ENCODE results near the gene TRIM17.

TRIM17 gene

GRCh38 chr1:228376651-228377631, 39.7 kb downstream of the TRIM17 start:
- peak; percentile 14 for DNase-seq

- DNase-seq: no peak
Measured at GRCh38 chr1:228376262-228376628, 40.4 kb downstream of the TRIM17 start.

DNA sequence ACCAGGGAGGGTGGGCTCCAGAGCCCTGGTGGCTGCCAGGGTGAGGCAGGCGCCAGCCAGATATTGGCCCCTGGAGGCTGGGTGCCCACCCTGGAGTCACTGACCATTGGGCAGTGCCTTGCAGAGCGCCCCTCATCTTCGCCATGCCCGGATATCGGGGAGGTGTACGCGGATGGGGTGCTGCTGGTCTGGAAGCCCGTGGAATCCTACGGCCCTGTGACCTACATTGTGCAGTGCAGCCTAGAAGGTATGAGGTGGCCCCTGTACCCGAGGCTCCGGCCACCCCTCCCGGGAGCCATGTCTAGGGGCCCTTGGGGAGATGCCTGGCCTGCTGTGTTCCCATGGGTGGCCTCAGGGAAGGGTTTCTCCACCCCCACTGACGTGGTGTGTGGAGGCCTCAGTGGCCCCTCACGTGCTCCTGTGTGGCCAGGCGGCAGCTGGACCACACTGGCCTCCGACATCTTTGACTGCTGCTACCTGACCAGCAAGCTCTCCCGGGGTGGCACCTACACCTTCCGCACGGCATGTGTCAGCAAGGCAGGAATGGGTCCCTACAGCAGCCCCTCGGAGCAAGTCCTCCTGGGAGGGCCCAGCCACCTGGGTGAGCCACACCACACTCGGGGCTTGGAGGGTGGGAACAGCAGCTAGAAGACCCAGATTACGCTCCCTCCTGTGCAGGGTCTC, 40.9 kb downstream of the TRIM17 start:
- DNase-seq: peak; percentile 15

- DNase-seq: peak; percentile 13
Measured at GRCh38 chr1:228374711-228375577, 41.7 kb downstream of the TRIM17 start.

DNA sequence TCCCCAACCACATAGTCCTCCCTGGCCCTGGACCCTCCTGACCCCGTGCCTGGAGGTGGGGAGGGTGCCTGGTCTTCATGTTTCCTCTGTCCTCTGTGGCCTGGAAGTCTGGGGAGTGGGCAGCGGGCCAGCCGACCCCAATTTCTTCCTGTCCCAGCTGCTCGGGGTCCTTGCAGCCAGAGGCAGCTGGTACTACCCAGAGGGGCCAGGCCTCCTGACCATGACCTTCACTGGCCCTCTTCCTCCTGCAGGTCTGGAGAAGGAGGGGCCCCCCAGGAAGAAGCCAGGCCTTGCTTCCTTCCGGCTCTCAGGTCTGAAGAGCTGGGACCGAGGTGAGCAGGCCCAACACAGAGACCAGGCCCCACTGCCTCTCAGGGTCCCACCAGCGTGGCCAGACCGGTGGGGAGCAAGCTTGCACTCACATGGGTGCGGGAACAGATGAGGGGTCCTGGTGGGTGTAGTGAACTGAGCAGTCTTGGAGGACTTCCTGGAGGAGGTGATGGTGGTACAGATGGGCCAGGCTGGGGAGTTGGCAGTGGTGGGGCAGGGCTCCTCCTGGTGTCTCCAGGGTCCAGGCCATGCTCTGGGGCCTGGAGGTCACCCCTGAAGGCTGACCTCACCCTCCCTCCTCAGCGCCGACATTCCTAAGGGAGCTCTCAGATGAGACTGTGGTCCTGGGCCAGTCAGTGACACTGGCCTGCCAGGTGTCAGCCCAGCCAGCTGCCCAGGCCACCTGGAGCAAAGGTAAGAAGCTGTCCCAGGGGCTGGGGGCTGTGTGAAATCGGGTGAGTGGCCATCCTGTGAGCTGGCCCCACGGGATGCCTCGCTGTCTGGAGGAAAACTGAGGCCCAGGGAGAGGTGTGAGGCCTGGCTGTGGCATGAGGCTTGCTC, 42.7 kb downstream of the TRIM17 start:
- peak; percentile 13 for DNase-seq

- peak; percentile 11 for DNase-seq
Measured at GRCh38 chr1:228373004-228373680, 43.5 kb downstream of the TRIM17 start.

GRCh38 chr1:228372183-228373003, 44.3 kb downstream of the TRIM17 start:
- DNase-seq: peak; percentile 7

DNA sequence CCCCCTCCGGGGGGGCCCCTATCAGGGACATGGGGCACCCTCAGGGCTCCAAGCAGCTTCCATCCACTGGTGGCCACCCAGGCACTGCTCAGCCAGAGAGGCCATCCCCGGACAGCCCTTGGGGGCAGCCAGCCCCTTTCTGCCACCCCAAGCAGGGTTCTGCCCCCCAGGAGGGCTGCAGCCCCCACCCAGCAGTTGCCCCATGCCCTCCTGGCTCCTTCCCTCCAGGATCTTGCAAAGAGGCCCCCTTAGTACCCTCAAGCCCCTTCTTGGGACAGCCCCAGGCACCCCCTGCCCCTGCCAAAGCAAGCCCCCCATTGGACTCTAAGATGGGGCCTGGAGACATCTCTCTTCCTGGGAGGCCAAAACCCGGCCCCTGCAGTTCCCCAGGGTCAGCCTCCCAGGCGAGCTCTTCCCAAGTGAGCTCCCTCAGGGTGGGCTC, 44.9 kb downstream of the TRIM17 start:
- DNase-seq: no peak

- peak; percentile 13 for DNase-seq
Measured at GRCh38 chr1:228370941-228371740, 45.5 kb downstream of the TRIM17 start.

GRCh38 chr1:228370439-228370940, 46.2 kb downstream of the TRIM17 start:
- no peak for DNase-seq

DNA sequence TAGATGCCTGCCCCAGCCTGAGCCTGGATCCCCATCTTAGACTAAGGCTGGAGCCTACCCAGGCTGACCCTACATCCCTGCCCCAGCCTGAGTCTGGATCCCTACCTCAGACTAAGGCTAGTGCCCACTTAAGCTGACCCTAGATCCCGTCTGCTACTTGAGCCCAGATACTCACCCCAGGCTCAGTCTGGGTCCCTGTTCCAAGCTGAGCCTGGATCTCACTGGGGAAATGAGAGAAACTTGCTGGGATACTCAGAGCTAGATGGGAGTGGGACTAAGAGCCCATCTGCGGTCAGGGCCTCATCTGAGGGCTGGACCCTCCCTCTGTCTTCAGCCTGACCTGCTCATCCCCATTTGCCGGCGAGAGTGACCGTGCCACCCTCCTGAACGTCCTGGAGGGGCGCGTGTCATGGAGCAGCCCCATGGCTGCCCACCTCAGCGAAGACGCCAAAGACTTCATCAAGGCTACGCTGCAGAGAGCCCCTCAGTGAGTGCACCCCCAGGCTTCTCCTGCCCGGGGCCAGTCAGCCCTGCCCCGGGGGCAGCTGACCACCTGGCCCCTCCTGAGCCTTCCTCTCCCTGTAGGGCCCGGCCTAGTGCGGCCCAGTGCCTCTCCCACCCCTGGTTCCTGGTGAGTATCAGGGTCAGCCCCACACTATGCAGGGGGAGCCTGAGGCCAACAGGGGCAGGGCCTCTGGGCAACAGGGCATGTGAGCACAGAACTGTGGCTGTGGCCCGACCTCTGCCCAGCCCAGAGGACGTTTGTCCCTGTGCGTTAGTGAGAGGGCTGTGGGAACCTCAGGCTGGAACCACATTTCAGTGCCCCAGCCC, 46.8 kb downstream of the TRIM17 start:
- no peak for DNase-seq

DNA sequence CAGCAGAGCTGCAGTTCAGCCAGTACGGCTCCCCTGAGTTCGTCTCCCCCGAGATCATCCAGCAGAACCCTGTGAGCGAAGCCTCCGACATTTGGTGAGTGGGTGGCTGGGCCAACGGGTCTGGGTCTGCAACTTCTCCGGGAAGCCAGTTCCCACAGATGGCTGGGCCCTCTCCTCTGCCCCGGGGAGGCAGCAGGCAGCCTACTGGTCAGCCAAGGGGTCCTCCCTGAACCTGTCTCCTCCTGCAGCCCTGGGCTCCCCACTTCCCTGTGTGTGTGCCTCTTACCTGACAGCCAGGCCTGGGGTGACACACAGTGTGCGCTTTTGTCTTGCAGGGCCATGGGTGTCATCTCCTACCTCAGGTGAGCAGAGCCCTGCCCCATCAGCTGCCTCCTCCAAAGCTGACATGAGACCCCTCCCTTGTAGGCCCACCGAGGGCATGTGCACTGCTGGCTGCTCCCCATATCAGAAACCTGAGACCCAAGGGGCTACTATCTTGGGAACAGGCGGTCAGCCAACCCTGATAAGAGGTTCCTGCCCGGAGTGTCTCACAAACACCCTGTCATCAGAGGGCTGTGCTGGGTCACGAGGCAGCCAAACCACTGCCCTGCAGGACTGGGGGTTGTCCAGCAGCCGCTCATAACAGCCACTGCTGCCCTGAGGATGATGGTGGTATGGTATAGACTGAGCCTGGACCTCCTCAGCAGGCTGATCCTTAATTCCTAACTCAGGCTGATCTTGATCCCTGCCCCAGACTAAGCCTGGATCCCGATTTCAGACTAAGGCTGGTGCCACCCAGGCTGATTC, 47.7 kb downstream of the TRIM17 start:
- no peak for DNase-seq

- peak; percentile 9 for DNase-seq
Measured at GRCh38 chr1:228367798-228368791, 48.6 kb downstream of the TRIM17 start.

- no peak for DNase-seq
Measured at GRCh38 chr1:228366866-228367741, 49.6 kb downstream of the TRIM17 start.
